Epithelial cell of prostate (primary cell): ENCODE measurements around the gene TBC1D16.
A peak's percentile ranks its signal among the peaks of the same experiment; 100 is the strongest.

Experiments used
- DNase-seq: peaks from one replicate; pipeline ENCODE4 v3.0.0-alpha.2; 2011; ENCODE audit warnings: low read depth, low spot score
- H3K27ac ChIP-seq: fragments of 450-650 bp; 2 replicates; pipeline ENCODE4 v1.5.1; 2017; ENCODE audit warnings: mild to moderate bottlenecking

TBC1D16 gene

GRCh38 chr17:80035687-80035936 is at the start of gene TBC1D16:
TSS of gene TBC1D16 (minus strand) at chr17:80035872. CDS start at chr17:80013547, 22,325 bp downstream.
- no peak for DNase-seq
- peak within 1 kb of the TSS; percentile 26 for H3K27ac ChIP-seq

GRCh38 chr17:80084773-80085172 is 49.1 kb upstream of the TBC1D16 start:
- DNase-seq, result no peak

GRCh38 chr17:80083136-80083661 is 47.5 kb upstream of the TBC1D16 start:
- no peak for DNase-seq
- no peak overlapping the region for H3K27ac ChIP-seq

More at GRCh38 chr17:80084773-80085172, 49.1 kb upstream of the TBC1D16 start:
- H3K27ac ChIP-seq, result no peak overlapping the region

GRCh38 chr17:80082403-80083135 is 46.9 kb upstream of the TBC1D16 start:
- no peak for DNase-seq
- H3K27ac ChIP-seq, result no peak overlapping the region

- H3K27ac ChIP-seq, result no peak overlapping the region
- no peak for DNase-seq
Observed at GRCh38 chr17:80081596-80081995, 45.9 kb upstream of the TBC1D16 start.

- no peak for DNase-seq
- no peak overlapping the region for H3K27ac ChIP-seq
Observed at GRCh38 chr17:80080081-80080480, 44.4 kb upstream of the TBC1D16 start.

- DNase-seq, result no peak
- H3K27ac ChIP-seq, result no peak overlapping the region
Observed at GRCh38 chr17:80072410-80072809, 36.7 kb upstream of the TBC1D16 start.

GRCh38 chr17:80071116-80071841 is 35.6 kb upstream of the TBC1D16 start:
- H3K27ac ChIP-seq, result no peak overlapping the region

GRCh38 chr17:80070375-80071115 is 34.9 kb upstream of the TBC1D16 start:
- H3K27ac ChIP-seq, result no peak overlapping the region
- no peak for DNase-seq

More at GRCh38 chr17:80071116-80071841, 35.6 kb upstream of the TBC1D16 start:
- DNase-seq, result no peak

GRCh38 chr17:80068301-80069222 is 32.9 kb upstream of the TBC1D16 start:
- DNase-seq, result no peak
- no peak overlapping the region for H3K27ac ChIP-seq

- no peak overlapping the region for H3K27ac ChIP-seq
- DNase-seq, result no peak
Observed at GRCh38 chr17:80067393-80067986, 31.8 kb upstream of the TBC1D16 start.

- H3K27ac ChIP-seq, result no peak overlapping the region
- no peak for DNase-seq
Observed at GRCh38 chr17:80065478-80066170, 30.0 kb upstream of the TBC1D16 start.

- DNase-seq, result no peak
Observed at GRCh38 chr17:80064696-80065095, 29.0 kb upstream of the TBC1D16 start.

GRCh38 chr17:80063830-80064585 is 28.3 kb upstream of the TBC1D16 start:
- DNase-seq, result no peak
- H3K27ac ChIP-seq, result no peak overlapping the region

More at GRCh38 chr17:80064696-80065095, 29.0 kb upstream of the TBC1D16 start:
- no peak overlapping the region for H3K27ac ChIP-seq

GRCh38 chr17:80061421-80061820 is 25.7 kb upstream of the TBC1D16 start:
- H3K27ac ChIP-seq, result no peak overlapping the region
- no peak for DNase-seq

GRCh38 chr17:80060644-80061043 is 25.0 kb upstream of the TBC1D16 start:
- no peak overlapping the region for H3K27ac ChIP-seq
- no peak for DNase-seq

- no peak overlapping the region for H3K27ac ChIP-seq
- DNase-seq, result no peak
Observed at GRCh38 chr17:80058311-80058955, 22.8 kb upstream of the TBC1D16 start.

- no peak for DNase-seq
- no peak overlapping the region for H3K27ac ChIP-seq
Observed at GRCh38 chr17:80055597-80055996, 19.9 kb upstream of the TBC1D16 start.
